GM19468 (cell line): Measurements from ENCODE around the gene GOLGA6D.
"Not testable (repeated sequence)": the region's sequence is repeated elsewhere in the genome, so short reads cannot be mapped to it uniquely, and the experiment has no call there.

Source experiments
- ATAC-seq: cut with Tn5 transposase; IDR thresholded peaks from one replicate; pipeline ENCODE4 v1.9.1; 2021; ENCODE audit warnings: mild to moderate bottlenecking, moderate library complexity, moderate number of reproducible peaks; ENCODE audit not compliant: unreplicated experiment; ENCODE audit errors: extremely low read depth

GOLGA6D gene

GRCh38 chr15:75328493-75329314 is 46.1 kb downstream of the GOLGA6D start:
- no peak for ATAC-seq

- ATAC-seq, result no peak
Observed at GRCh38 chr15:75329571-75329970, 46.9 kb downstream of the GOLGA6D start.

- ATAC-seq, result not testable (repeated sequence)
Observed at GRCh38 chr15:75332093-75332492, 49.5 kb downstream of the GOLGA6D start.

GRCh38 chr15:75333654-75334419 is 51.2 kb downstream of the GOLGA6D start:
- not testable (repeated sequence) for ATAC-seq

- ATAC-seq, result no peak
Observed at GRCh38 chr15:75335313-75335704, 52.7 kb downstream of the GOLGA6D start.

- ATAC-seq, result no peak
Observed at GRCh38 chr15:75335705-75336355, 53.2 kb downstream of the GOLGA6D start, which contains the start of gene COMMD4. COMMD4 (plus strand) TSS chr15:75336063; CDS start chr15:75336090, 27 bp downstream.

GRCh38 chr15:75338661-75339240 is 56.1 kb downstream of the GOLGA6D start:
- no peak for ATAC-seq

- no peak for ATAC-seq
Observed at GRCh38 chr15:75339531-75340240, 57.1 kb downstream of the GOLGA6D start.

GRCh38 chr15:75342221-75342620 is 59.6 kb downstream of the GOLGA6D start:
- ATAC-seq, result no peak

- not testable (repeated sequence) for ATAC-seq
Observed at GRCh38 chr15:75343953-75344352, 61.3 kb downstream of the GOLGA6D start.
